ENCODE data around the gene DSC2. TPM values are rescaled to one million over a fixed set of nuclear protein-coding genes. Genes with fewer than 3 reads are reported as not detected.

DSC2 gene
- total RNA-seq, 2 experiments from 2014 or later, result not detected

- ChIA-PET POLR2A (no interaction called here), CTCF (ENCODE audit: unreplicated experiment) (no interaction called here)
- intact Hi-C loops (cut with micrococcal nuclease; ENCODE audit: unreplicated experiment), result no loop called here
- no peak overlapping the region for H3K4me3 ChIP-seq (ENCODE audit: low read depth, low read length, poor library complexity, severe bottlenecking)
- no peaks in the 10 kb centered on the region for H3K79me2 ChIP-seq (ENCODE audit: insufficient read depth, low read depth, low read length)
- TF ChIP-seq, protein P1, sequence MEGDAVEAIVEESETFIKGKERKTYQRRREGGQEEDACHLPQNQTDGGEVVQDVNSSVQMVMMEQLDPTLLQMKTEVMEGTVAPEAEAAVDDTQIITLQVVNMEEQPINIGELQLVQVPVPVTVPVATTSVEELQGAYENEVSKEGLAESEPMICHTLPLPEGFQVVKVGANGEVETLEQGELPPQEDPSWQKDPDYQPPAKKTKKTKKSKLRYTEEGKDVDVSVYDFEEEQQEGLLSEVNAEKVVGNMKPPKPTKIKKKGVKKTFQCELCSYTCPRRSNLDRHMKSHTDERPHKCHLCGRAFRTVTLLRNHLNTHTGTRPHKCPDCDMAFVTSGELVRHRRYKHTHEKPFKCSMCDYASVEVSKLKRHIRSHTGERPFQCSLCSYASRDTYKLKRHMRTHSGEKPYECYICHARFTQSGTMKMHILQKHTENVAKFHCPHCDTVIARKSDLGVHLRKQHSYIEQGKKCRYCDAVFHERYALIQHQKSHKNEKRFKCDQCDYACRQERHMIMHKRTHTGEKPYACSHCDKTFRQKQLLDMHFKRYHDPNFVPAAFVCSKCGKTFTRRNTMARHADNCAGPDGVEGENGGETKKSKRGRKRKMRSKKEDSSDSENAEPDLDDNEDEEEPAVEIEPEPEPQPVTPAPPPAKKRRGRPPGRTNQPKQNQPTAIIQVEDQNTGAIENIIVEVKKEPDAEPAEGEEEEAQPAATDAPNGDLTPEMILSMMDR (conservative IDR thresholded peaks at IDR 0.05; ENCODE audit: low read length), result no peak
- TF ChIP-seq EZH2phosphoT487 (IDR thresholded peaks at IDR 0.05; ENCODE audit: borderline replicate concordance, low read depth, low read length), result no peak
- no peak for DNase-seq (ENCODE audit: low spot score)
- no peaks in the 10 kb centered on the region for H3K9me3 ChIP-seq (ENCODE audit: low read length)
- H3K4me1 ChIP-seq (ENCODE audit: insufficient read depth, low read length, poor library complexity, severe bottlenecking), result no peaks in the 10 kb centered on the region
- H4K20me1 ChIP-seq (ENCODE audit: insufficient read depth, low read length), result no peaks in the 10 kb centered on the region
- H3K36me3 ChIP-seq (ENCODE audit: insufficient read depth, low read length), result no peaks in the 10 kb centered on the region
- no peaks in the 10 kb centered on the region for H3K9me2 ChIP-seq (ENCODE audit: insufficient read depth, low read length)
- BruUV-seq (replicated peaks), result no TSS peak
- no peak overlapping the region for H2AFZ ChIP-seq (ENCODE audit: low read length)
- H3K27ac ChIP-seq (ENCODE audit: low read depth, low read length, poor library complexity, severe bottlenecking), result no peak overlapping the region
- no peak overlapping the region for H3K4me2 ChIP-seq (ENCODE audit: low read length)
Observed at GRCh38 chr18:31045599-31045998, 56.6 kb downstream of the DSC2 start.

- Histone ChIP-seq H3K9me3 (ENCODE audit: low read length) (no peaks in the 10 kb centered on the region), H2AFZ (ENCODE audit: low read length) (no peak overlapping the region), H3K36me3 (ENCODE audit: insufficient read depth, low read length) (no peaks in the 10 kb centered on the region), H4K20me1 (ENCODE audit: insufficient read depth, low read length) (no peaks in the 10 kb centered on the region), H3K27ac (ENCODE audit: low read depth, low read length, poor library complexity, severe bottlenecking) (no peak overlapping the region), H3K4me1 (ENCODE audit: insufficient read depth, low read length, poor library complexity, severe bottlenecking) (no peaks in the 10 kb centered on the region), H3K79me2 (ENCODE audit: insufficient read depth, low read depth, low read length) (no peaks in the 10 kb centered on the region), H3K4me2 (ENCODE audit: low read length) (no peak overlapping the region), H3K9me2 (ENCODE audit: insufficient read depth, low read length) (no peaks in the 10 kb centered on the region), H3K4me3 (ENCODE audit: low read depth, low read length, poor library complexity, severe bottlenecking) (no peak overlapping the region)
- TF ChIP-seq, protein P1 (conservative IDR thresholded peaks at IDR 0.05; ENCODE audit: low read length), result no peak
- TF ChIP-seq EZH2phosphoT487 (IDR thresholded peaks at IDR 0.05; ENCODE audit: borderline replicate concordance, low read depth, low read length), result no peak
- DNase-seq (ENCODE audit: low spot score), result no peak
- POLR2A ChIA-PET, result interaction anchor here (1.1 kb wide), 1 partner anchor 18 kb away, joined by 3 read pairs; no protein-coding TSS in a partner anchor
- CTCF ChIA-PET (ENCODE audit: unreplicated experiment), result no interaction called here
- intact Hi-C loops (cut with micrococcal nuclease; ENCODE audit: unreplicated experiment), result no loop called here
- BruUV-seq (replicated peaks), result no TSS peak
Observed at GRCh38 chr18:31044926-31045325, 57.3 kb downstream of the DSC2 start.

DNA sequence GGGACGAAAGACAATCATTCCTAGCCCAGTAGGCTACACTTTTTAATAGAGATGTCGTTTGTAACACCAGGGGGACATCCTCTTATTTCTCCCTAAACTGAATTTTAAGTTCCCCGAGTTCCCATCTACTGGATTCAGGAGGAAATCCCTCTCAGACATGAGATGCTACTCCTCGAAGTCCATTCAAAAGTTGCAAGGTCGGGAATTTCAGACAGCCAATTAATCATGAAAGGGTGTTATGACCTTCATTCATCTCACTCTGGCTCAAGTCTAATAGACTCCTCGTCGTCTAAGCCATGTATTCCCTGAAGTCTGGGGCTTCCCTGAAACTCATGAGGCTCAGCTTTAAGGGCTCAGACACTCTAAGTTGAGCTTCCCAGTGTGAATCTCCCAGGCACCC lies 58.5 kb downstream of the DSC2 start:
- Histone ChIP-seq H3K36me3 (ENCODE audit: insufficient read depth, low read length) (no peaks in the 10 kb centered on the region), H3K27ac (ENCODE audit: low read depth, low read length, poor library complexity, severe bottlenecking) (no peak overlapping the region), H3K4me3 (ENCODE audit: low read depth, low read length, poor library complexity, severe bottlenecking) (no peak overlapping the region), H4K20me1 (ENCODE audit: insufficient read depth, low read length) (no peaks in the 10 kb centered on the region), H2AFZ (ENCODE audit: low read length) (no peak overlapping the region), H3K9me2 (ENCODE audit: insufficient read depth, low read length) (no peaks in the 10 kb centered on the region), H3K4me2 (ENCODE audit: low read length) (no peak overlapping the region), H3K79me2 (ENCODE audit: insufficient read depth, low read depth, low read length) (no peaks in the 10 kb centered on the region), H3K9me3 (ENCODE audit: low read length) (no peaks in the 10 kb centered on the region), H3K4me1 (ENCODE audit: insufficient read depth, low read length, poor library complexity, severe bottlenecking) (no peaks in the 10 kb centered on the region)
- ChIA-PET POLR2A (interaction anchor here (1.1 kb wide), 1 partner anchor 19 kb away, joined by 3 read pairs; no protein-coding TSS in a partner anchor), CTCF (ENCODE audit: unreplicated experiment) (no interaction called here)
- BruUV-seq (replicated peaks), result no TSS peak
- intact Hi-C loops (cut with micrococcal nuclease; ENCODE audit: unreplicated experiment), result no loop called here
- no peak for TF ChIP-seq EZH2phosphoT487 (IDR thresholded peaks at IDR 0.05; ENCODE audit: borderline replicate concordance, low read depth, low read length)
- TF ChIP-seq, protein P1 (conservative IDR thresholded peaks at IDR 0.05; ENCODE audit: low read length), result no peak
- no peak for DNase-seq (ENCODE audit: low spot score)

Data from OCI-LY7 (cell line).